Common myeloid progenitor, CD34-positive (primary cell): Measurements from ENCODE around the gene NAXE.

Experiments
- CTCF ChIA-PET: fragments of 350-600 bp; sonication (Branson Sonifier 250); formaldehyde crosslinking; loops from one replicate; lab custom pipeline; 2021; ENCODE audit warnings: antibody characterized with exemption; lab: Charles Lee
- POLR2A ChIA-PET: fragments of 350-600 bp; sonication (Branson Sonifier 250); formaldehyde crosslinking; loops from one replicate; lab custom pipeline; 2021; ENCODE audit warnings: antibody characterized with exemption; lab: Charles Lee
- DNase-seq, 3 donors: peaks; one replicate each; pipeline versions ENCODE4 v3.0.0 to v3.0.0-alpha.2; 2013
- H3K27ac ChIP-seq, 2 experiments: 1 replicate in 1 of 2; 2 replicates in 1 of 2; pipeline ENCODE4 v1.7.0; 2013; ENCODE audit warnings: inconsistent platforms in 2 of 2, low read length in 2 of 2, mild to moderate bottlenecking in 2 of 2, low read depth in 1 of 2, moderate library complexity in 1 of 2; ENCODE audit not compliant: severe bottlenecking in 2 of 2, insufficient read depth in 1 of 2, poor library complexity in 1 of 2
- H3K27me3 ChIP-seq, 5 experiments: replicated peaks in 2 of 5; 1 replicate in 3 of 5; 2 replicates in 2 of 5; pipeline versions ENCODE4 v1.6.1 to v1.7.0; 2013; ENCODE audit warnings: low read length in 4 of 5, mild to moderate bottlenecking in 2 of 5, moderate library complexity in 2 of 5, inconsistent platforms in 1 of 5; ENCODE audit not compliant: insufficient read depth in 5 of 5, control insufficient read depth in 4 of 5
- H3K36me3 ChIP-seq, 4 experiments: 1 replicate in 2 of 4; 2 replicates in 2 of 4; pipeline versions ENCODE4 v1.6.1 to v1.7.0; 2013; ENCODE audit warnings: low read length in 3 of 4, control low read depth in 1 of 4, mild to moderate bottlenecking in 1 of 4; ENCODE audit not compliant: control insufficient read depth in 4 of 4, insufficient read depth in 4 of 4
- H3K4me1 ChIP-seq, 4 experiments: 1 replicate in 3 of 4; 2 replicates in 1 of 4; pipeline versions ENCODE4 v1.6.1 to v1.7.1; 2013; ENCODE audit warnings: low read length in 3 of 4, mild to moderate bottlenecking in 3 of 4, control low read depth in 1 of 4, inconsistent platforms in 1 of 4, moderate library complexity in 1 of 4; ENCODE audit not compliant: control insufficient read depth in 4 of 4, insufficient read depth in 4 of 4; ENCODE audit errors: control extremely low read depth in 1 of 4
- H3K4me3 ChIP-seq, 7 experiments: 1 replicate in 4 of 7; 2 replicates in 3 of 7; pipeline versions ENCODE4 v1.5.1 to v1.7.0; 2013; ENCODE audit warnings: mild to moderate bottlenecking in 7 of 7, low read length in 6 of 7, moderate library complexity in 6 of 7, inconsistent platforms in 2 of 7, low read depth in 2 of 7, control low read depth in 1 of 7; ENCODE audit not compliant: insufficient read depth in 4 of 7, control insufficient read depth in 1 of 7; ENCODE audit errors: extremely low read depth in 1 of 7
- H3K9me3 ChIP-seq, 5 experiments: 1 replicate in 4 of 5; 2 replicates in 1 of 5; pipeline versions ENCODE4 v1.6.1 to v1.7.1; 2013; ENCODE audit warnings: low read length in 4 of 5, mild to moderate bottlenecking in 2 of 5, inconsistent platforms in 1 of 5, low read depth in 1 of 5, moderate library complexity in 1 of 5; ENCODE audit not compliant: control insufficient read depth in 4 of 5, insufficient read depth in 2 of 5; ENCODE audit errors: control extremely low read depth in 1 of 5
- WGBS: methylation state at CpG from one replicate; pipeline ENCODE4 v1.1.5; 2013; ENCODE audit not compliant: insufficient coverage; 5-methylcytosine and 5-hydroxymethylcytosine counted together

Gene NAXE

GRCh38 chr1:156560585-156561163, 30.9 kb upstream of the NAXE start:
- Histone ChIP-seq H3K4me1 (no peaks in the 10 kb centered on the region), H3K27me3 (no peaks in the 10 kb centered on the region), H3K4me3 (no peak overlapping the region), H3K36me3 (peaks cover 4 to 73% (median 44%) of the 10 kb centered on the region in 4 experiments), H3K27ac (no peak overlapping the region), H3K9me3 (no peaks in the 10 kb centered on the region)
- POLR2A ChIA-PET = no interaction called here
- WGBS = 88% methylated on average over 4 of the region's 5 CpGs
- DNase-seq = no peak
- CTCF ChIA-PET = interaction anchor here (0.6 kb wide), 1 partner anchor 73 kb away, joined by 3 read pairs; no protein-coding TSS in a partner anchor

- Histone ChIP-seq H3K27ac (no peak overlapping the region), H3K9me3 (no peaks in the 10 kb centered on the region), H3K36me3 (peaks cover 3 to 65% (median 29%) of the 10 kb centered on the region in 4 experiments), H3K4me1 (peaks cover 0 to 3% (median 0%) of the 10 kb centered on the region in 4 experiments), H3K27me3 (no peaks in the 10 kb centered on the region), H3K4me3 (no peak overlapping the region)
- POLR2A ChIA-PET = no interaction called here
- WGBS = 100% methylated on average over 1 of the region's 2 CpGs
- CTCF ChIA-PET = interaction anchor here (0.8 to 1.7 kb wide), 4 partner anchors 9 to 41 kb away, joined by 3 to 6 read pairs (median 3); partner anchors contain the start of gene TTC24
- DNase-seq = no peak
Measured at GRCh38 chr1:156565519-156565918, 26.1 kb upstream of the NAXE start.

GRCh38 chr1:156566436-156566835, 25.1 kb upstream of the NAXE start:
- DNase-seq = no peak
- H3K9me3 ChIP-seq = no peaks in the 10 kb centered on the region
- no peak overlapping the region for H3K4me3 ChIP-seq
- no peak overlapping the region for H3K27ac ChIP-seq
- WGBS = 81% methylated on average over 4 of the region's 4 CpGs
- peaks cover 3 to 56% (median 25%) of the 10 kb centered on the region in 4 experiments for H3K36me3 ChIP-seq
- peaks cover 6 to 11% (median 8%) of the 10 kb centered on the region in 4 experiments for H3K4me1 ChIP-seq
- ChIA-PET CTCF (interaction anchor here (0.8 to 1.7 kb wide), 2 partner anchors 14 to 15 kb away, joined by 3 to 6 read pairs; partner anchors contain the start of gene TTC24), POLR2A (no interaction called here)
- no peaks in the 10 kb centered on the region for H3K27me3 ChIP-seq

- ChIA-PET CTCF (interaction anchor here (0.7 to 2.0 kb wide), 11 partner anchors 16 to 137 kb away, joined by 3 to 10 read pairs (median 4); no protein-coding TSS in a partner anchor), POLR2A (interaction anchor here (1.7 kb wide), 1 partner anchor 59 kb away, joined by 4 read pairs; no protein-coding TSS in a partner anchor)
- Histone ChIP-seq H3K27ac (no peak overlapping the region), H3K27me3 (no peaks in the 10 kb centered on the region), H3K4me1 (peaks cover 11 to 24% (median 22%) of the 10 kb centered on the region in 4 experiments), H3K36me3 (peaks cover 0 to 11% (median 1%) of the 10 kb centered on the region in 4 experiments), H3K9me3 (no peaks in the 10 kb centered on the region), H3K4me3 (peak overlapping the region in 6 of 7 experiments; percentile 60 to 88 (median 78))
- peak; percentile 28 to 84 (median 78) for DNase-seq
- WGBS = 50% methylated on average over 1 of the region's 4 CpGs
Measured at GRCh38 chr1:156571261-156571852, 20.2 kb upstream of the NAXE start.

GRCh38 chr1:156571919-156572662, 19.5 kb upstream of the NAXE start, which contains the start of gene IQGAP3:
Gene IQGAP3, minus strand, starts transcription at chr1:156572565. Its CDS starts 36 bp downstream, at chr1:156572529.
- peak; percentile 77 to 91 (median 87) for DNase-seq
- Histone ChIP-seq H3K4me3 (peak within 1 kb of the TSS; percentile 37 to 88 (median 71)), H3K27ac (no peak within 1 kb of the TSS), H3K36me3 (peaks cover 0 to 9% (median under 1%) of the 10 kb centered on the region in 4 experiments), H3K27me3 (no peaks in the 10 kb centered on the region), H3K4me1 (peaks cover 11 to 23% (median 22%) of the 10 kb centered on the region in 4 experiments), H3K9me3 (no peaks in the 10 kb centered on the region)
- POLR2A ChIA-PET = interaction anchor here (0.7 to 1.7 kb wide), 2 partner anchors 60 to 720 kb away, joined by 3 to 4 read pairs; no protein-coding TSS in a partner anchor
- CTCF ChIA-PET = interaction anchor here (0.7 to 2.0 kb wide), 8 partner anchors 36 to 137 kb away, joined by 3 to 10 read pairs (median 4); no protein-coding TSS in a partner anchor
- 1% methylated on average over 36 of the region's 38 CpGs for WGBS

- Histone ChIP-seq H3K27me3 (no peaks in the 10 kb centered on the region), H3K27ac (no peak overlapping the region), H3K9me3 (no peaks in the 10 kb centered on the region), H3K4me3 (peak overlapping the region in 5 of 7 experiments; percentile 60 to 88 (median 85)), H3K36me3 (peaks cover 0 to 4% (median under 1%) of the 10 kb centered on the region in 4 experiments), H3K4me1 (peaks cover 11 to 23% (median 22%) of the 10 kb centered on the region in 4 experiments)
- ChIA-PET CTCF (interaction anchor here (1.0 to 2.0 kb wide), 3 partner anchors 36 to 68 kb away, joined by 3 to 4 read pairs (median 4); no protein-coding TSS in a partner anchor), POLR2A (no interaction called here)
- DNase-seq = no peak
- WGBS = 44% methylated on average over 6 of the region's 10 CpGs
Measured at GRCh38 chr1:156572663-156573018, 18.9 kb upstream of the NAXE start.
